ENCODE measurements around the gene LST1. TPM values are rescaled to one million over a fixed set of nuclear protein-coding genes. Genes with fewer than 3 reads are reported as not detected.

The LST1 gene
- total RNA-seq, 2 donors from 2014 or later, result 2.8 to 8.5 TPM

- Histone ChIP-seq H3K36me3 (no peaks in the 10 kb centered on the region), H3K4me1 (no peaks in the 10 kb centered on the region), H3K27me3 (no peaks in the 10 kb centered on the region), H3K9me3 (no peaks in the 10 kb centered on the region), H3K4me3 (no peak overlapping the region), H3K27ac (no peak overlapping the region)
- DNase-seq (ENCODE audit: low spot score), result no peak
- TF ChIP-seq, protein P1, sequence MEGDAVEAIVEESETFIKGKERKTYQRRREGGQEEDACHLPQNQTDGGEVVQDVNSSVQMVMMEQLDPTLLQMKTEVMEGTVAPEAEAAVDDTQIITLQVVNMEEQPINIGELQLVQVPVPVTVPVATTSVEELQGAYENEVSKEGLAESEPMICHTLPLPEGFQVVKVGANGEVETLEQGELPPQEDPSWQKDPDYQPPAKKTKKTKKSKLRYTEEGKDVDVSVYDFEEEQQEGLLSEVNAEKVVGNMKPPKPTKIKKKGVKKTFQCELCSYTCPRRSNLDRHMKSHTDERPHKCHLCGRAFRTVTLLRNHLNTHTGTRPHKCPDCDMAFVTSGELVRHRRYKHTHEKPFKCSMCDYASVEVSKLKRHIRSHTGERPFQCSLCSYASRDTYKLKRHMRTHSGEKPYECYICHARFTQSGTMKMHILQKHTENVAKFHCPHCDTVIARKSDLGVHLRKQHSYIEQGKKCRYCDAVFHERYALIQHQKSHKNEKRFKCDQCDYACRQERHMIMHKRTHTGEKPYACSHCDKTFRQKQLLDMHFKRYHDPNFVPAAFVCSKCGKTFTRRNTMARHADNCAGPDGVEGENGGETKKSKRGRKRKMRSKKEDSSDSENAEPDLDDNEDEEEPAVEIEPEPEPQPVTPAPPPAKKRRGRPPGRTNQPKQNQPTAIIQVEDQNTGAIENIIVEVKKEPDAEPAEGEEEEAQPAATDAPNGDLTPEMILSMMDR (IDR thresholded peaks at IDR 0.05), result no peak
Observed at GRCh38 chr6:31607317-31607716, 21.2 kb downstream of the LST1 start.

DNA sequence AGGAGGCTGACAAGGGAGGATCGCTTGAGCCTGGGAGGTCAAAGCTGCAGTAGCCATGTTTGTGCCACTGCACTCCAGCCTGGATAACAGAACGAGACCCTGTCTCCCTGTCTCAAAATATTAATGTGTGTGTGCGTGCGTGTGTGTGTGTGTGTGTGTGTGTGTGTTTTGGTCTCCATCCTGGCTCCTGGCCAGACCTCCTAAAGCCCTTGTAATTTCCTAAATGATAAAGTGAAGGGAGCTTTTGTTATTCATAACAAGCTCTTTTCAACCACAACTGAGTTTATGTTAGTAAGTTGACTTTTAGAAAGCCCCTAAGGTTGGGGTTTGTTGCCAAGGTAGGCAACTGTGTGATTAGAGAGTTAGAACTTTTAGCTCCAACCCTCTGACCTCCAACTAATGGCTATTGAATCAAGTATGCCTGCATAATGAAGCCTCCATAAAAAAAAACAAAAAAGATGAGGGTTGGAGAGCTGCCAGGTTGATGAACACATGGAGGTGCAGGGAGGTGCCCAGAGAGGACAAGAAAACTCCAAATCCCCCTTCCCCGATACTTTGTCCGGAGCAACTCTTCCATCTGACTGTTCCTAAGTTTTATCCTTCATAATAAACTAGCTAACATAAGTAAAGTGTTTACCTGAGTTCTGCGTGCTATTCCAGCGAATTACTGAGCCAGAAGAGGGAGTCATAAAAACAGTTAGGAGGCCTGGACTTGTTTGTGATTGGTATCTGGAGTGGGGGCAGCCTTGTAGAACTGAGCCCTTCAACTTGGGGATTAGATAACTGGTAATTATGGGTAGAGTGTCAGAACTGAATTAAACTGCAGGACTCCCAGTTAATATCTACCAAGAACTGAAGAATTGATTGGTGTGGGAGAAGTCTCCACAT lies 23.7 kb downstream of the LST1 start:
- no peak for DNase-seq (ENCODE audit: low spot score)
- TF ChIP-seq, protein P1 (IDR thresholded peaks at IDR 0.05), result no peak

DNA sequence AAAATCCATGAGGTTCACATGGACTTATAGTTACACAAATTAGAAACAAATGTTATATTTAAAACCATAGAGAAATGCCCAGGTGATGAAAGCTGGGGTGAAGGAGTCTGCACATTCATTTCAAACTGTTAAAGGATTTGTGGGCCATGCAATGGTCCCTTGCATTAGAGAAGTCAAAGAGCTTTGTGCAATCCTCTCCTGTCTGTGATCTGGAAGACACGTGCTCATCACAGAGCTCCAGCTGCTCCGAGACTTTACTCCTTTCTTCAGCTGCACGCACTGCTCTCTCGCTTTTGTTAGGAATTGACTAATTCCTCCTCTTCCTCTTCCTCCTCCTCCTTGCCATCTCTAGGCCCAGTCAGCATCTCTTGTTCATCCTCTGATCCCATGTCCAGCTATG lies 24.9 kb downstream of the LST1 start:
- Histone ChIP-seq H3K4me3 (no peak overlapping the region), H3K9me3 (no peaks in the 10 kb centered on the region), H3K27me3 (no peaks in the 10 kb centered on the region), H3K27ac (no peak overlapping the region), H3K4me1 (no peaks in the 10 kb centered on the region), H3K36me3 (no peaks in the 10 kb centered on the region)
- no peak for DNase-seq (ENCODE audit: low spot score)
- TF ChIP-seq, protein P1 (IDR thresholded peaks at IDR 0.05), result no peak

More for the DNA sequence above, 23.7 kb downstream of the LST1 start:
- Histone ChIP-seq H3K27ac (no peak overlapping the region), H3K27me3 (no peaks in the 10 kb centered on the region), H3K36me3 (no peaks in the 10 kb centered on the region), H3K9me3 (no peaks in the 10 kb centered on the region), H3K4me3 (no peak overlapping the region), H3K4me1 (no peaks in the 10 kb centered on the region)

DNA sequence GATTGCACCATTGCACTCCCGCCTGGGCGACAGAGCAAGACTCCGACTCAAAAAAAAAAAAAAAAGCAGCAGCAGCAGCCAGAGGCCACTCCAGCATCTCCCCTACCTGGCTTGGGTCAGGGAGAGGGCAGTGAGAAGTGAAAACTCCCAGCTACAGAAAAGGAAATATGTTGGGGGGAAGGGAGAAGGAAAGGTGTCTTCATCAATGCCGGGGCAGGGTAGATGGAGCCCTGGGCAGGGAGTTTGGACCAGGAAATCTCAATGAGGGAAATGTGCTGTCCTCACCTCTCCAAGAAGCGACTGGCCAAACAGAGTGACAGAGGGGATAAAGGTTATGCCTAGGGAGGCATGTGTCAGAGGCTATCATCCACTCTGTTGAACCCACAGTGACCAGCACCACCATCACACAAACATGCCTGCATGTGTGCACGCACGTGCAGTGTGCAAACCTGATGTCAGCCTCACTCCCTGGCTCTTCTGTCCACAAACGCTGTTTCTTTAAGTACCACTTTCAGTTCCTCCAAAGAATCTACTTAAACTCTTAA lies 28.1 kb downstream of the LST1 start:
- H3K27ac ChIP-seq, result no peak overlapping the region
- TF ChIP-seq, protein P1 (IDR thresholded peaks at IDR 0.05), result no peak
- DNase-seq (ENCODE audit: low spot score), result no peak
- H3K9me3 ChIP-seq, result no peaks in the 10 kb centered on the region
- no peaks in the 10 kb centered on the region for H3K4me1 ChIP-seq
- H3K36me3 ChIP-seq, result no peaks in the 10 kb centered on the region
- H3K4me3 ChIP-seq, result no peak overlapping the region
- no peaks in the 10 kb centered on the region for H3K27me3 ChIP-seq

GRCh38 chr6:31614684-31615578 lies 28.9 kb downstream of the LST1 start, which contains the start of gene AIF1:
Gene AIF1 (plus strand): TSS chr6:31615234. CDS start chr6:31615330, 96 bp downstream.
- H3K27me3 ChIP-seq, result no peaks in the 10 kb centered on the region
- TF ChIP-seq, protein P1 (IDR thresholded peaks at IDR 0.05), result no peak
- peak within 1 kb of the TSS in 1 of 2 donors; percentile 40 for H3K27ac ChIP-seq
- H3K36me3 ChIP-seq, result no peaks in the 10 kb centered on the region
- H3K4me1 ChIP-seq, result no peaks in the 10 kb centered on the region
- no peaks in the 10 kb centered on the region for H3K9me3 ChIP-seq
- DNase-seq (ENCODE audit: low spot score), result no peak
- H3K4me3 ChIP-seq, result peak within 1 kb of the TSS in 1 of 2 donors; percentile 22

Measured in right atrium auricular region (tissue), 2 donors.